T-helper 2 cell treated with Interferon-gamma antibody and Interleukin-4, amounts not matched to agents 5 μg/mL and 100 μg/mL, for 36 hours (primary cell): Measurements from ENCODE around the gene RNF32.
"Not testable (repeated sequence)": the region's sequence is repeated elsewhere in the genome, so short reads cannot be mapped to it uniquely, and the experiment has no call there.

ENCODE experiments used
- DNase-seq: peaks from one replicate; pipeline ENCODE4 v3.0.0; 2021; ENCODE audit warnings: low spot score
- H3K27ac Mint-ChIP-seq: one replicate; pipeline ENCODE4 v1.8.0; 2021; ENCODE audit warnings: mild to moderate bottlenecking, mixed read lengths
- H3K27me3 Mint-ChIP-seq: one replicate; pipeline ENCODE4 v1.8.0; 2021; ENCODE audit warnings: low read depth, mixed read lengths
- H3K36me3 Mint-ChIP-seq: one replicate; pipeline ENCODE4 v1.8.0; 2021; ENCODE audit warnings: low read depth, mixed read lengths
- H3K4me1 Mint-ChIP-seq: one replicate; pipeline ENCODE4 v1.8.0; 2021; ENCODE audit warnings: low read depth, mixed read lengths
- H3K4me3 Mint-ChIP-seq: one replicate; pipeline ENCODE4 v1.8.0; 2022; ENCODE audit warnings: mild to moderate bottlenecking, moderate library complexity, mixed read lengths
- H3K9me3 Mint-ChIP-seq: one replicate; pipeline ENCODE4 v1.8.0; 2021; ENCODE audit warnings: mixed read lengths

The RNF32 gene

DNA sequence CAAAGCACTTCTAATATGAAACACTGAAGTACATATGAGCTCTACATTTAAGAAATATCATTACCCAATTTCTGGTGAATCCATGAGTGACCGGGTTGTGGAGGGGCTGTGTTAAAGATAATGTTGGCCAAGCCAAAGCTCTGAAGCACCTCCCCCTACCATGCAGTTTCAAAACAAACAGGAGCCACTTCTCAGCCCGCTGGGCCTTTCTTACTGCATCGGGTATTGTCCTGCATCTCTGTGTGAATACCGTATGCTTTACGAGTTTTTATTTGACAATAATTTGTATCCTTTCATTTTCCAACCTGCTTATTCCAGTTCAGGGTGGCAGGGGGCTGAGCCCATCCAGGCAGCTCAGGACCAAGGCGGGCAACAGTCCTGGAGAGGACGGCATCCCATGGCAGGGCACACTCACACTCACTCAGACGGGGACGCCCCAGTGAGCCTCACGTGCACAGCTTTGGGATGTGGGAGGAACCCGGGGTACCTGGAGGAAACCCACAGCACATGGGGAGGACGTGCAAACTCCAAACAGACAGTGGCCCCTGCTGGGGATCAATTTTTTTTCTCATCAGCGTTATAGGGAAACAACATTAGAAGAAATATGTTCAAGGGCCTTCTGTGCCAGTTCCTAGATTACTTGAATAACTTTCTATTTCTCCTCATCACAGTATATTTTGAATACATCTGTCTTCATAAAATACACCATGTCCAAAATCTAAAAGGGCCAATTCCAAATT is 1.9 kb downstream of the RNF32 start:
- Mint-ChIP-seq H3K27me3 (peaks cover 4% of the 10 kb centered on the region), H3K27ac (peak overlapping the region; percentile 100), H3K36me3 (peaks cover 23% of the 10 kb centered on the region), H3K9me3 (peaks cover 12% of the 10 kb centered on the region), H3K4me3 (peak overlapping the region; percentile 18), H3K4me1 (peaks cover 32% of the 10 kb centered on the region)
- DNase-seq: no peak

DNA sequence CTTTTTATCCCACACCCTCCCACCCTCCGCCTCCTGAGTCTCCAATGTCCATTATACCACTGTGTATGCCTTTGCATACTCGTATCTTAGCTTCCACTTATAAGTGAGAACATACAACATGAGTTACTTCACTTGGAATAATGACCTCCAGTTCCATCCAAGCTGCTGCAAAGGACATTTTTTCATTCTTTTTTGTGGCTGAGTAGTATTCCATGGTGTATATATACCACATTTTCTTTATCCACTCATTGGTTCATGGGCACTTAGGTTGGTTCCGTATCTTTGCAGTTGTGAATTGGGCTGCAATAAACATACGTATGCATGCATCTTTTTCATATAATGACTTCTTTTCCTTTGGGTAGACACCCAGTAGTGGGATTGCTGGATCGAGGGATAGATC is 6.8 kb downstream of the RNF32 start:
- not testable (repeated sequence) for H3K27ac Mint-ChIP-seq, H3K27me3 Mint-ChIP-seq, H3K9me3 Mint-ChIP-seq, DNase-seq, H3K4me3 Mint-ChIP-seq
- Mint-ChIP-seq H3K4me1 (peaks cover 10% of the 10 kb centered on the region), H3K36me3 (peaks cover 12% of the 10 kb centered on the region)

DNA sequence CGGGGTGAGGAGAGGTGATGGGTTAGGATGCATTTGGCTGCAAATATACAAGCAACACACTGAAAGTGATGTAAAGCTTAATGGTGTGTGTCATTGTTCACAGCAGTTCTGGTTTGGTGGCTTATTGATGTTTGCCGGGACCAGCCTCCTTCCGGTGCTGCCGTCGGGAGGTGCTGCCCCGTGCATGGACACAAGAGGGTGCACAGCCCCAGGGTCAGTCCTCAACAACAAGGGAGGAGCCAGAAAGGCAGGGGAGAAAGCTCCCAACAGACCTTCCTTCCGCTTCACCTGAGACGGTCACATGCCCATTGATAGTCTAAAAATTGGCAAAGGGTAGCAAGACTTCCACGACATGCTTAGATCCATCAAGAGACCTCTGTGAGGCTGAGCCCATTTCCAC is 9.5 kb downstream of the RNF32 start:
- H3K27ac Mint-ChIP-seq: no peak overlapping the region
- peaks cover 3% of the 10 kb centered on the region for H3K9me3 Mint-ChIP-seq
- H3K27me3 Mint-ChIP-seq: peaks cover 4% of the 10 kb centered on the region
- H3K4me1 Mint-ChIP-seq: peaks cover 7% of the 10 kb centered on the region
- peaks cover 10% of the 10 kb centered on the region for H3K36me3 Mint-ChIP-seq
- no peak overlapping the region for H3K4me3 Mint-ChIP-seq
- DNase-seq: no peak

DNA sequence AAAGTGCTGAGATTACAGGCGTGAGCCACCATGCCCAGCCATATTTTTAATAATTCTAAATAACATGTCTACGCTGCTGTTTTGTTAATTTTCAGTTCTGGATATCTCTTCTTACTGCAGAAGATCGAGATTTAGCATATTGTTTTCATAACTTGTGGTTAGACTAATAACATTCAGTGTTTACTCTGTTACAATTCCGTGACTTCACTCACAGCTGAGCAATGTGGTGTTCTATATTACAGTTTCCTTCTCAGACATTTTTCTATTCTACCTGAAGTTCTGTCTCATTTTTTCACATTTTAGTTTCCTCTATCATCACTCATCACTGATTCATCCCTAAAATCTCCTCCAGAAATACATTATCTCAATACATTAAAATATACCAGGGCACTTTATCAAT is 10.9 kb downstream of the RNF32 start:
- Mint-ChIP-seq H3K36me3 (peaks cover 7% of the 10 kb centered on the region), H3K9me3 (peaks cover under 1% of the 10 kb centered on the region), H3K4me1 (peaks cover 13% of the 10 kb centered on the region), H3K4me3 (no peak overlapping the region), H3K27ac (no peak overlapping the region), H3K27me3 (no peaks in the 10 kb centered on the region)
- DNase-seq: no peak

DNA sequence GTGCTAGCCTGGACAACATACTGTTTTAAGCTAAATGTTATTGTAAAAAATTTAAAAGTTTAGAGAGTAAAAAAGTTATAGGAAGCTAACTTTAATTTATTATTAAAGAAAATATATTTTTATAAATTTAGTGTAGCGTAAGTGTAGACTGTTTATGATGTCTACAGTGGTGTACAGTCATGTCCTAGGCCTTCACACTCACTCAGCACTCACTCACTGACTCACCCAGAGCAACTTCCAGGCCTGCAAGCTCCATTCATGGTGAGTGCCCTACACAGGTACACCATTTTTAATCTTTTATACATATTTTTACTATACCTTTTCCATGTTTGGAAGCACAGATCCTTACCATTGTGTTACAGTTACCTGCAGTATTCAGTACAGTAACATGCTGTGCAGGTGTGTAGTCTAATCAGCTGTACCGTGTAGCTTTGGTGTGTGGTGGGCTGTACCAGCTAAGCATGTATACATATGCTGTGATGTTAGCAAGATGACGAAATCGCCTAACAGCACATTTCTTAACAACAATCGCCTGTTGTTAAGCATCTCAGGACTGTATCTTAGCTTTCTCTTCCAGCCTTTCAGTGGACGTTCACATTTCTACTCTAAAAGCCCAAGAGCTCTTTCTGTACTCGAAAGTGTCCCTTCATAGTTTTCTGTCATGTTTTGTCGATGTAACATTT is 12.5 kb downstream of the RNF32 start:
- Mint-ChIP-seq H3K9me3 (no peaks in the 10 kb centered on the region), H3K4me1 (peaks cover 13% of the 10 kb centered on the region), H3K36me3 (peaks cover 4% of the 10 kb centered on the region), H3K4me3 (no peak overlapping the region), H3K27me3 (no peaks in the 10 kb centered on the region), H3K27ac (no peak overlapping the region)
- DNase-seq: no peak

DNA sequence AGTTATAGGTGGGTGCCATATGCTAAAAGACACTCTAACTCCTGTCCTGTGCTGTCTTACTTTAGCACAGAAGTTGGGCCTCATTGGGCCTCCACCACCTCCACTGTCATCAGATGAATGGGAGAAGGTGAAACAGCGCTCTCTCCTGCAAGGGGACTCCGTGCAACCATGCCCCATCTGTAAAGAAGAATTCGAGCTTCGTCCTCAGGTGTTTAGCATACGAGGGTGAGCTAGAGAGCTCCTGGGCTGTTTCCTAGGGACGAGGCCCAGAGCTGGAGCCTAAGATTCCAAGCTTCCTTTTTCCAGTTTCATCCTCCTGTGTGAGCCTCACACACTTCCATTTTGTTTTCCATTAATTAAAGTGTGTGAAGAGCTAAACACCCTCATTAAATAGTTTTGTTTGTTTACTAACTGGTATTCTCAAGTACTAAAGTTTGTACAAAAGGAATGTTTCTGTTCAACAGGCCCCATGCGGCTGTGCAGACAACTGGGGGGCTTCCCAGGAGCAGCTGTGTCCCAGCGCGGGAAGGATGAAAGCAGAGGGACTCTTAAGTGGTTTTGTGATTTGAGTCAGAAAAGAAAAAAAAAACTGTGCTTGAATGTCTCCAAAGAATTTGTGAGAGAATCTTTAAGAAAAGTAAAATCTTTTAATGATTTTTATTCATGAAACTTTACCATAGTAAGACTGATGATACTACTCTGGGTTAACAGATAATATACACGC is 14.1 kb downstream of the RNF32 start:
- Mint-ChIP-seq H3K27me3 (no peaks in the 10 kb centered on the region), H3K4me1 (peaks cover 13% of the 10 kb centered on the region), H3K4me3 (no peak overlapping the region), H3K27ac (no peak overlapping the region), H3K36me3 (peaks cover 2% of the 10 kb centered on the region), H3K9me3 (no peaks in the 10 kb centered on the region)
- DNase-seq: no peak

DNA sequence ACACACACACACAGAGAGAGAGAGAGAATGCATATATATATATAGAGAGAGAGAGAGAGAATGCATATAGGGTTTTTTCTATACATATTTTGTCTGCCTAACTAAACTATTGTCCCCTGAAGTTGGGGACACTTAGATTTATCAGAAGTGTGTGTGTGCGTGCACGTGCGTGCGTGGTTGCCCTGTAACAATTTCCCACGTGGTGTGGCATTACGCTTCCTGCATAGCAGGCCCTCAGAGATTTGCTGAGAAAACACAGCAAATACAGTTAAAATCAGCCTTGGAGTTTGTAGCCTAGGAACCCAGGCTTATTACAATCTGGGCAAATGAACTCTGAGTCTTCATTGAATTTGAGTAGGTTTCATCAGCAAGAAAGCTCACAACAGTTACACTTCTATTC is 14.7 kb downstream of the RNF32 start:
- no peak for DNase-seq
- Mint-ChIP-seq H3K4me3 (no peak overlapping the region), H3K27me3 (no peaks in the 10 kb centered on the region), H3K9me3 (no peaks in the 10 kb centered on the region), H3K4me1 (peaks cover 13% of the 10 kb centered on the region), H3K36me3 (peaks cover 2% of the 10 kb centered on the region), H3K27ac (no peak overlapping the region)

DNA sequence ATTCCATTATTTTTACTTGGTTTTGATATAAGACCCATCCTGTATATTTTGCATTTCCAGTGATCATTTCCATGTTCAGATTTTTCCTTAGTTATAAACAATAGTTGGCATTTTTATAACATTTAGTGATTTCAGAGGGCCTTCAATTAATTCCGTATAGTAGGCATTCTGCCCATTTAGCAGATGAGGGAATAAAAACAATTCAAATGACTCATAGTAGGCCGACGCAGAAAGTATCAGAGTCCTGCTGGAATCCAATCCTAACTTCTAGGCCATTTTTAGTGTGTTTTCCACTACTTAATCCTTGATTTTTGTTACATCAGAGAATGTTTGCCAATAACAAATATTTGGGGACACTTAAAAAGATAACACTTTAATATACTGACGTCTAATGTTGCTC is 15.4 kb downstream of the RNF32 start:
- H3K27me3 Mint-ChIP-seq: no peaks in the 10 kb centered on the region
- H3K9me3 Mint-ChIP-seq: no peaks in the 10 kb centered on the region

DNA sequence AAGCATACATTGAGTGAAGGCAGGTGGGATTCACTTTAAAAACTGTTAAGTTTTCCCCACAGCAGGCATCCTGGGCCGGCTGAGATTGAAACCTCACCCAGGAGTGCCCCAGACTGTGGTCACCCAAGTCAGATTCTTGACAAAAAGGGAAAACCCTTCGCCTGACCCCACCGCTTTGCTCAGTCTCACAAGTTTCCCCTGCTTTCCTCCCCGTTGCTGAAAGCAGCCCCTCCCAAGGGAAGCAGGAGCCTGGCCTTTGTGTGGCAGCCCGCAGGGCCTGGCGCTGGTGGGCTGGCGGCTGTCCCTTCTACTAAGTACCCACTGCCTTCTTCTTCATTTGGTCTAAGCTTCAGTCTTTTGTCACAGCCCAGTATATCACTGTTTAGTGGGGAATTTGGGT is 16.0 kb downstream of the RNF32 start:
- Mint-ChIP-seq H3K36me3 (peaks cover 2% of the 10 kb centered on the region), H3K4me1 (peaks cover 13% of the 10 kb centered on the region), H3K9me3 (no peaks in the 10 kb centered on the region), H3K27ac (no peak overlapping the region), H3K27me3 (no peaks in the 10 kb centered on the region), H3K4me3 (no peak overlapping the region)
- no peak for DNase-seq

More for the DNA sequence above, 15.4 kb downstream of the RNF32 start:
- DNase-seq: no peak
- Mint-ChIP-seq H3K4me1 (peaks cover 13% of the 10 kb centered on the region), H3K27ac (no peak overlapping the region), H3K4me3 (no peak overlapping the region), H3K36me3 (peaks cover 2% of the 10 kb centered on the region)

DNA sequence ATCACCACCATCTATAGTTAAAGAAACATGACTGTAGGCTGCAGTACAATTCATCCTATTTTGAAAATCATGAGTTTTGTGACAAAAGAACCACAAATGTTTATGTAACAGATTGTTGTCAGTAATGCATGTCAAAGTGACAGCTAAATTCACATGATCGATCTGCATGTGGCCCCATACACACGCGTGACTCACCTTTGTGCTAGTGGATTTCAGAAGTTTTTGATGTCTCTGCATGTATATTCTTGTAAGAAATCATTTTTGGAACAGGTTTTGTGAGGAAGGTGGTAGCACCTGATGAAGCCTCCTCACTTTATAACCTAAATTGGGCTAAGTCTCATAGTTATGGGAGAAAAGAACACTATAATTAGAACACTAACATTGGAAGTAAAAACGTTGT is 17.1 kb downstream of the RNF32 start:
- H3K9me3 Mint-ChIP-seq: no peaks in the 10 kb centered on the region
- no peak for DNase-seq
- H3K4me1 Mint-ChIP-seq: peaks cover 13% of the 10 kb centered on the region
- H3K27me3 Mint-ChIP-seq: no peaks in the 10 kb centered on the region
- no peak overlapping the region for H3K4me3 Mint-ChIP-seq
- H3K36me3 Mint-ChIP-seq: no peaks in the 10 kb centered on the region
- H3K27ac Mint-ChIP-seq: no peak overlapping the region

DNA sequence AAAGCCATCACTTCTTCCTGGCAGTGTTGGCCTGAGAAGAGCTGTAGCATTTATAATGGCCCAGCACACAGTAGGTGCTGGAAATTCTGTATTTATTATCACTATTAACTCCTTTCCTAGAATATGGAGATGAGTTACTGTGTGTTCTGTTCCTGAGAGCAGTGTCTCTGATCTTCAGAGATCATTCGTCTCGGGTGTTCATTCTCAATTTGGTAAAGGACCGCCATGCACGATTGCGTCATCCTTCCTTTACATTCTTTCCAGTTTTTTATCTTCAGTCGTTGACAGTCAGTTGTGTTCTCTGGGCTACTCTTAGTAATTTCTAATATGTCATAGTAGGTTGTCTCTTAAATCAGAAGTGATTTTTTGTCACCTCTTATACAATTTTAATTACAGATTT is 18.6 kb downstream of the RNF32 start:
- H3K4me3 Mint-ChIP-seq: no peak overlapping the region
- H3K27me3 Mint-ChIP-seq: no peaks in the 10 kb centered on the region
- peaks cover 13% of the 10 kb centered on the region for H3K4me1 Mint-ChIP-seq
- H3K9me3 Mint-ChIP-seq: no peaks in the 10 kb centered on the region
- no peak overlapping the region for H3K27ac Mint-ChIP-seq
- H3K36me3 Mint-ChIP-seq: peaks cover 2% of the 10 kb centered on the region
- no peak for DNase-seq

DNA sequence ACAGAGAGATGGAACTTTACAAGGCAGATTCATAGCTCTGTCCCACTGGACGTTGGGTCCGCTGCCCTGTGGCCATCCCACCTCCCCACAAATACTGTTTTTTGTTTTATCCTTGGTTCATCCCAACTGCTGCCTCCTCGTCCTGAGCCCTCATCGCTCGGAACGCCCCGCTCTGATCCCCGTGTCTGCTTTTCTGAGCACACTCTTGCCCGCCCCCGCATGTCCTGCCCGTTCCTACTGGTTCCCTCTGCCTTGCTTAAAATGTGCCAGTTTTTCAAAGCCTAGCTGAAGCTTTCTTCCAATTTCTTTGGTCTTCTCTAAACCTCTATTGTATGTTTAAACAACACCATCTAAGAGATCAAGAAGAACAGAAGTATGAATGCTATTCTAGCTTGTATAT is 19.4 kb downstream of the RNF32 start:
- no peaks in the 10 kb centered on the region for H3K27me3 Mint-ChIP-seq
- H3K4me1 Mint-ChIP-seq: peaks cover 11% of the 10 kb centered on the region
- H3K4me3 Mint-ChIP-seq: no peak overlapping the region
- no peak overlapping the region for H3K27ac Mint-ChIP-seq
- DNase-seq: no peak
- H3K9me3 Mint-ChIP-seq: no peaks in the 10 kb centered on the region
- H3K36me3 Mint-ChIP-seq: peaks cover 2% of the 10 kb centered on the region

DNA sequence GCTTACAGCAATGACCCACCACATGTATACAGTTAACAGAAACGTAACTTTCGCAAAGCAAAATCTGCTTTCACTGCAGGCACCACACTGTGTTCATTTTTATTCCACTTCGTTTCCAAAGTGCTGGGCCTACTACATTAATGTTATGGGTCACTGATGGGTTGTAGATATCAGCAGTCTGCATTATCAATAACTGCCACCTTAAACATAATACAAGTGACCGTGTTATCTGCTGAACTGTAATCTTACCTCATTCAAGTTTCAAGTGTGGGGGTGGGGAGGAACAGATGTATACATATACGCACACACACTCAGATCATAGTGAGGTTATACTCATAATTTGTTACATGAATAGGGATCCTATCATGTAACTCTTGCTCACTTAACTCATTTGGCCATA is 21.1 kb downstream of the RNF32 start:
- no peak for DNase-seq
- no peaks in the 10 kb centered on the region for H3K27me3 Mint-ChIP-seq
- no peak overlapping the region for H3K4me3 Mint-ChIP-seq
- H3K4me1 Mint-ChIP-seq: peaks cover 4% of the 10 kb centered on the region
- H3K9me3 Mint-ChIP-seq: no peaks in the 10 kb centered on the region
- H3K36me3 Mint-ChIP-seq: peaks cover 2% of the 10 kb centered on the region
- no peak overlapping the region for H3K27ac Mint-ChIP-seq

DNA sequence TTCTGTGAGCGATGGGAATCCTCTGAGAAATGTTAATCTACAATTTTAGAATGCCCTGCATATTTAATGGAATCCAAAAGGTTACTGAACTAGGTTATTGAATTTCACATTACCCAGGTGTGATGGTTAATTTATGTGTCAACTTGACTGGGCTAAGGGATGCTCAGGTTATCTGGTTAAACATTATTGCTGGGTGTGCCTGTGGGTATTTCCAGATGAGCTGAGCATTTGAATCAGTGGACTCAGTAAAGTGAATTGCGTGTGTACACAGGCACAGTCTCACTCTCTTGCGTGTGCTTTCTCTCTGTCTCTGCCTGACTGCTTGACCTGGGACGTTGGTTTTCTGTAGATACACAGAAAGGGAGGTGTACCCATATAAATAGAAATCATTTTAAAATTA is 21.7 kb downstream of the RNF32 start:
- H3K36me3 Mint-ChIP-seq: peaks cover 2% of the 10 kb centered on the region
- H3K27me3 Mint-ChIP-seq: no peaks in the 10 kb centered on the region
- H3K4me3 Mint-ChIP-seq: no peak overlapping the region
- H3K27ac Mint-ChIP-seq: no peak overlapping the region
- no peak for DNase-seq
- no peaks in the 10 kb centered on the region for H3K9me3 Mint-ChIP-seq
- peaks cover 4% of the 10 kb centered on the region for H3K4me1 Mint-ChIP-seq
